GM12878 (cell line): Measurements from ENCODE around the gene LMF2. TPM values are rescaled to one million over a fixed set of nuclear protein-coding genes. Genes with fewer than 3 reads are reported as not detected.

Experiments used
- ATAC-seq: fragments of 200-7000 bp; cut with Tn5 transposase; 3 replicates; pipeline ENCODE4 v1.9.1; 2020; ENCODE audit warnings: mild to moderate bottlenecking, moderate library complexity
- BruUV-seq: library from RNA; stranded (reverse); fragments of 400-500 nt; replicated peaks from 2 replicates; lab custom pipeline; 2021; lab: Mats Ljungman, UMichigan
- CTCF ChIA-PET: fragments of 300-600 bp; sonication (Branson Sonifier 250); formaldehyde crosslinking; extraction: SDS; loops from one replicate; lab custom pipeline; 2021; ENCODE audit warnings: inconsistent platforms; lab: Yijun Ruan, JAX
- POLR2A ChIA-PET: fragments of 350-600 bp; formaldehyde crosslinking; extraction: SDS; loops from one replicate; lab custom pipeline; 2021; ENCODE audit warnings: inconsistent platforms; lab: Charles Lee
- RAD21 ChIA-PET: fragments of 300-600 bp; sonication (Branson Sonifier 250); formaldehyde crosslinking; loops from one replicate; lab custom pipeline; 2023; ENCODE audit warnings: antibody characterized with exemption; ENCODE audit not compliant: unreplicated experiment; lab: Charles Lee
- SMC1A ChIA-PET: fragments of 300-600 bp; sonication (Branson Sonifier 250); formaldehyde crosslinking; loops from one replicate; lab custom pipeline; 2023; ENCODE audit not compliant: unreplicated experiment, uncharacterized antibody; lab: Charles Lee
- DNase-seq: peaks from one replicate; pipeline ENCODE4 v3.0.0-alpha.2; 2011; ENCODE audit warnings: low read depth, low spot score
- FAIRE-seq: peaks from 3 replicates; lab custom pipeline; 2011; peaks lifted over from hg19 to GRCh38; lab: Jason Lieb, UNC
- H2AFZ ChIP-seq: 2 replicates; pipeline ENCODE4 v1.6.0; 2011; ENCODE audit warnings: low read depth, low read length, control low read depth; ENCODE audit not compliant: control insufficient read depth
- H3K27ac ChIP-seq: 2 replicates; pipeline ENCODE4 v1.5.1; 2011; ENCODE audit warnings: control low read depth; ENCODE audit not compliant: control insufficient read depth, insufficient read depth
- H3K27me3 ChIP-seq, 2 experiments: replicated peaks in 1 of 2; 2 replicates each; pipeline versions ENCODE4 v1.6.0 to v1.6.1; 2011; ENCODE audit warnings: low read length in 1 of 2; ENCODE audit not compliant: control insufficient read depth in 2 of 2, insufficient read depth in 2 of 2
- H3K36me3 ChIP-seq, 2 experiments: 2 replicates each; pipeline ENCODE4 v1.5.1; 2011; ENCODE audit warnings: low read length in 1 of 2; ENCODE audit not compliant: control insufficient read depth in 2 of 2, insufficient read depth in 2 of 2
- H3K4me1 ChIP-seq: 2 replicates; pipeline ENCODE4 v1.6.1; 2011; ENCODE audit warnings: mild to moderate bottlenecking, low read length, moderate library complexity, mixed read lengths; ENCODE audit not compliant: control insufficient read depth, insufficient read depth
- H3K4me2 ChIP-seq: 2 replicates; pipeline ENCODE4 v1.6.0; 2011; ENCODE audit warnings: control low read depth; ENCODE audit not compliant: control insufficient read depth, insufficient read depth
- H3K4me3 ChIP-seq: fragments of 200-600 bp; sonication (generic); 2 replicates; pipeline ENCODE4 v1.5.1; 2016
- H3K79me2 ChIP-seq: 2 replicates; pipeline ENCODE4 v1.6.0; 2011; ENCODE audit warnings: low read length; ENCODE audit not compliant: control insufficient read depth, insufficient read depth
- H3K9ac ChIP-seq: 2 replicates; pipeline ENCODE4 v1.8.0; 2011; ENCODE audit warnings: low read length, control low read depth, mixed read lengths; ENCODE audit not compliant: control insufficient read depth, insufficient read depth
- H3K9me3 ChIP-seq: replicated peaks from 3 replicates; pipeline ENCODE4 v1.5.1; 2011; ENCODE audit warnings: mild to moderate bottlenecking, low read length; ENCODE audit not compliant: control insufficient read depth, insufficient read depth
- H4K20me1 ChIP-seq: 2 replicates; pipeline ENCODE4 v1.6.0; 2011; ENCODE audit not compliant: control insufficient read depth, insufficient read depth
- BCL11A ChIP-seq: IDR thresholded peaks from 2 replicates; pipeline ENCODE4 v1.6.1; 2011; ENCODE audit warnings: low read depth, low read length
- BHLHE40 ChIP-seq, 2 experiments: fragments of 450-650 bp in 1 of 2; IDR thresholded peaks; 2 replicates each; pipeline ENCODE4 v1.6.1; 2011 to 2017; ENCODE audit warnings: low read depth in 2 of 2, borderline replicate concordance in 1 of 2, improper control_type of control experiment in 1 of 2, low read length in 1 of 2, mild to moderate bottlenecking in 1 of 2
- EGR1 ChIP-seq, 2 experiments: IDR thresholded peaks; 1 replicate in 1 of 2; 2 replicates in 1 of 2; pipeline ENCODE4 v1.6.1; 2011 to 2012; ENCODE audit warnings: low read depth in 2 of 2, low read length in 2 of 2, borderline replicate concordance in 1 of 2, mild to moderate bottlenecking in 1 of 2, moderate library complexity in 1 of 2
- HDAC2 ChIP-seq: fragments of 200-600 bp; sonication (generic); IDR thresholded peaks from 2 replicates; pipeline ENCODE4 v1.6.1; 2017
- MXI1 ChIP-seq: fragments of 150-350 bp; IDR thresholded peaks from 2 replicates; pipeline ENCODE4 v1.6.1; 2011; ENCODE audit warnings: low read depth, mild to moderate bottlenecking, inconsistent platforms, low read length, improper control_type of control experiment
- NFYB ChIP-seq: IDR thresholded peaks from 2 replicates; pipeline ENCODE4 v1.6.1; 2011; ENCODE audit warnings: low read depth, mild to moderate bottlenecking, low read length, improper control_type of control experiment, moderate library complexity; ENCODE audit not compliant: insufficient read depth
- POU2F2 ChIP-seq: IDR thresholded peaks from 3 replicates; pipeline ENCODE4 v1.6.1; 2011; ENCODE audit warnings: low read depth, mild to moderate bottlenecking, low read length, borderline replicate concordance
- SPI1 ChIP-seq: IDR thresholded peaks from 2 replicates; pipeline ENCODE4 v1.6.1; 2011; ENCODE audit warnings: low read depth, mild to moderate bottlenecking, low read length, moderate library complexity, borderline replicate concordance; ENCODE audit not compliant: insufficient read depth
- ZNF24 ChIP-seq: fragments of 450-650 bp; IDR thresholded peaks from 2 replicates; pipeline ENCODE4 v1.6.1; 2017; ENCODE audit warnings: antibody characterized with exemption, mild to moderate bottlenecking
- WGBS: methylation state at CpG from one replicate; pipeline ENCODE4 v1.1.6; 2016; ENCODE audit warnings: low lambda C conversion rate; ENCODE audit not compliant: insufficient replicate concordance, insufficient coverage; ENCODE audit errors: missing lambda C conversion rate; 5-methylcytosine and 5-hydroxymethylcytosine counted together
- in situ Hi-C: fragments of 300-500 bp; cut with MboI; formaldehyde crosslinking; loops from 9 replicates; pipeline ENCODE4 v1.14.3; 2018; ENCODE audit warnings: mixed read lengths
- intact Hi-C: fragments of 100-400 bp; cut with micrococcal nuclease; formaldehyde crosslinking; loops from one replicate; pipeline ENCODE4 v1.14.2; 2022; ENCODE audit not compliant: unreplicated experiment
- polyA plus RNA-seq, 11 experiments: library from polyadenylated mRNA; depleted of rRNA in 4 of 11; unstranded in 6 of 11; stranded (reverse) in 5 of 11; fragments of >200 nt; fragmentation: Nextera tagmentation in 4 of 11; fragmentation: Illumina TruSeq in 1 of 11; extraction: Ambion mirVana in 4 of 11; extraction: Trizol in 1 of 11; gene quantifications; 1 replicate in 1 of 11; 2 replicates in 10 of 11; pipeline versions ENCODE4 v1.2.1 to v1.2.3, GENCODE V29; 2011 to 2016; ENCODE audit warnings: inconsistent platforms in 2 of 11, missing spikeins in 2 of 11, low read depth in 1 of 11
- total RNA-seq, 4 experiments: library from RNA; depleted of rRNA in 3 of 4; stranded (reverse); fragments of >200 nt in 3 of 4; fragmentation: Illumina TruSeq in 1 of 4; extraction: Trizol in 1 of 4; gene quantifications; 2 replicates each; pipeline versions ENCODE4 v1.2.1 to v1.2.3, GENCODE V29; 2013 to 2021
- TF ChIP-seq, protein P1 (sequence below): fragments of 450-650 bp; IDR thresholded peaks from 2 replicates; pipeline ENCODE4 v1.6.1; 2017; ENCODE audit warnings: low read depth, mild to moderate bottlenecking, moderate library complexity
- TF ChIP-seq, protein P2 (sequence below): IDR thresholded peaks from 2 replicates; pipeline ENCODE4 v1.6.1; 2012; ENCODE audit warnings: low read length, inconsistent platforms
- TF ChIP-seq, protein P3 (sequence below): IDR thresholded peaks from 2 replicates; pipeline ENCODE4 v1.6.1; 2012; ENCODE audit warnings: low read depth, low read length, improper control_type of control experiment

LMF2 gene
- total and polyA plus RNA-seq, 10 of the 15 experiments (the other 5 are each of a cell fraction or from before 2014, with no cell fraction given): 0.08 to 57.5 (median 21.2) TPM

DNA sequence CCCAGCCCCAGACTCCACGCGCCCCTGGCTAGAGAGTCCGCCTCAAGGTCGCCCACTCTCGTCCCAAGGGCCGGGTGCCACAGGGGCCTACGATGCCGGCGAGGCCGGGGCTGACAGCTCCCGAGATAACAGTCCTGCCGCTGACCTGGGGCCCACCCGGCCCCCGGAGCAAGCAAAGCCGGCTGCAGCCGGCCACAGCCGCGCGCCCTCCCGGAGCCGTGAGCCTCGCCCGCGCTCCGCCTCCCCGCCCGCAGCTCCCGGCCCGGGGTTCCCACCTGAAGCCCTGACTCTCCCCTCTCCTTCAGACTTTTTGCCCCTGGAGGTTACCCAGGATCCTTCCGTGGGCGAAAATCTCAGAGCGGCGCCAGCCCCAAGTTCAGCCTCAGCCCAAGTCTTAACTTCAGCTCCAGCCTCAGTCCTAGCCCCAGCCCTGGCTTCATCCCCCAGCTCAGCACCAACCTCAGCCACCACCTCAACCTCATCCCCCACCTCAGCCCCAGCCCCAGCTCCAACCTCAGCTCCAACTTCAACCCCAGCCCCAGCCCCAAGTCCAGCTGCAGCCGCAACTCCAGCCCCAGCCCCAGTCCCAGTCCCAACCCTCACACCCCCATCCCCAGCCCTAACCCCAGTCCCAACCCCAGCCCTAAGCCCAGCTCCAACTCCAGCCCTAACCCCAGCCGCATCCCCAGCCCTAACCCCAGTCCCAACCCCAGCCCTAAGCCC, 39.9 kb upstream of the LMF2 start (continued):
- TF ChIP-seq, protein P1, sequence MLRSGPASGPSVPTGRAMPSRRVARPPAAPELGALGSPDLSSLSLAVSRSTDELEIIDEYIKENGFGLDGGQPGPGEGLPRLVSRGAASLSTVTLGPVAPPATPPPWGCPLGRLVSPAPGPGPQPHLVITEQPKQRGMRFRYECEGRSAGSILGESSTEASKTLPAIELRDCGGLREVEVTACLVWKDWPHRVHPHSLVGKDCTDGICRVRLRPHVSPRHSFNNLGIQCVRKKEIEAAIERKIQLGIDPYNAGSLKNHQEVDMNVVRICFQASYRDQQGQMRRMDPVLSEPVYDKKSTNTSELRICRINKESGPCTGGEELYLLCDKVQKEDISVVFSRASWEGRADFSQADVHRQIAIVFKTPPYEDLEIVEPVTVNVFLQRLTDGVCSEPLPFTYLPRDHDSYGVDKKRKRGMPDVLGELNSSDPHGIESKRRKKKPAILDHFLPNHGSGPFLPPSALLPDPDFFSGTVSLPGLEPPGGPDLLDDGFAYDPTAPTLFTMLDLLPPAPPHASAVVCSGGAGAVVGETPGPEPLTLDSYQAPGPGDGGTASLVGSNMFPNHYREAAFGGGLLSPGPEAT: no peak
- TF ChIP-seq POU2F2 (no peak), MXI1 (no peak), SPI1 (no peak)

DNA sequence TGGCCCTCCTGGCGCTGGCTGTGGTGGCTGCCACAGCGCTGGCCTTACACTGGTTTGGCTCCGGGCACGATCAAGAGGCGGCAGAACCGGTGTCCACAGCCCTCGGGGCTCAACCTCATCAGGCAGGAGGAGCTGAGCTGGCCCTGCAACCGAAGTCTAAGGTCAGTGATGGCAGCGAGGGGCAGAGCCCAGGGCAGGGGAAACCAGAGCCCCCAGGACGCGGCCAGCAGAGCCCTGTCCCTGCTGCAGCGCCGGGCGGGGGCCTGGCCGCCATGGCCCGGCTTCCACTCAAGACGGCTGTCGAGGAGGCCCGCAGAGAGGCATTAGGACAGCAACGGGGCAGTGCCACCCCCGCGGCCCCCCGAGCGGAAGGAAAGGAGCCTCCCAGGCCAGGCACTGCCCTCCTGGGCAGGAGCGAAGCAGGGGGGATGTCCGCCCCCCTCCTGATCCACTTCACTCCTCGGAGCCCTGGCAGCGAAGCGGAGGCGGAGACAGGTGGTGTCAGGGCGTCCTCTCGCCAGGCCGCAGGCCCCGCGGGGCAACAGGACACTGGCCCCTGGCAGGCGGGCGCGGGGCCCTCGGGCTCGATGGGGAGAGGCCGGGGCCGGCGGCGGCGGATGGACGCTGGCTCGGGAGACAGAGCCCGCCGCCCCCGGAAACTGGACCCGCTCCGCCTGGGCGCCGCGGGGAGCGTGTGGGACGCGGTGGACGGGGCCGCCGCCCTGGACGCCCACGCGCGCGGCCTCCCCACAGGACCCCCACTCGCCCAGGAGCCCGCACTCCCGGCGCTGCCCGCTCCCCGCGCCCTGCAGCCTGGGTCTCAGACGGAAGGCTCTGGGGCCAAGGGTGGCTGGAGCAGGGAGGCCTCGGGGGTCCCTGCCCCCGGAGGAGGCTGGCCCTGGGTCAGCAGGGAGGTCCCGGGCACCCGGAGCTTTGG, 39.1 kb upstream of the LMF2 start:
- FAIRE-seq (no peak), DNase-seq (no peak), ATAC-seq (no peak)
- ChIA-PET CTCF (interaction anchor here (0.8 to 2.2 kb wide), 6 partner anchors 17 to 76 kb away, joined by 3 to 9 read pairs (median 6); partner anchors contain the start of genes SCO2 and SYCE3), SMC1A (interaction anchor here (2.0 to 2.4 kb wide), 3 partner anchors 14 to 73 kb away, joined by 4 to 14 read pairs (median 10); partner anchors contain the start of gene SCO2), RAD21 (interaction anchor here (1.9 to 2.1 kb wide), 2 partner anchors 7 to 75 kb away, joined by 7 to 10 read pairs; no protein-coding TSS in a partner anchor), POLR2A (interaction anchor here (0.9 to 2.5 kb wide), 9 partner anchors 8 to 75 kb away, joined by 3 to 15 read pairs (median 10); partner anchors contain the start of genes LMF2, NCAPH2, SCO2 and TYMP)
- Histone ChIP-seq H3K9ac (no peak overlapping the region), H3K27me3 (peaks cover 0 to 1% of the 10 kb centered on the region in 2 experiments; a peak in 1 of 4 replicates), H3K4me1 (peaks cover 36% of the 10 kb centered on the region), H2AFZ (no peak overlapping the region), H3K79me2 (peaks cover 5% of the 10 kb centered on the region), H3K27ac (no peak overlapping the region), H3K4me3 (no peak overlapping the region), H3K4me2 (no peak overlapping the region), H3K36me3 (no peaks in the 10 kb centered on the region), H3K9me3 (no peaks in the 10 kb centered on the region), H4K20me1 (no peaks in the 10 kb centered on the region)
- no TSS peak for BruUV-seq
- WGBS: 94% methylated on average over 68 of the region's 78 CpGs
- in situ Hi-C loops: no loop called here
- intact Hi-C loops: no loop called here
- TF ChIP-seq NFYB (no peak), BCL11A (no peak), HDAC2 (no peak), EGR1 (IDR thresholded peaks at IDR 0.05; ENCODE audit: borderline replicate concordance in 1 of 2, low read depth in 2 of 2, low read length in 2 of 2) (no peak), ZNF24 (no peak), BHLHE40 (IDR thresholded peaks at IDR 0.05; ENCODE audit: borderline replicate concordance in 1 of 2, low read depth in 2 of 2, low read length in 1 of 2) (no peak), MXI1 (no peak)
- TF ChIP-seq, protein P2, sequence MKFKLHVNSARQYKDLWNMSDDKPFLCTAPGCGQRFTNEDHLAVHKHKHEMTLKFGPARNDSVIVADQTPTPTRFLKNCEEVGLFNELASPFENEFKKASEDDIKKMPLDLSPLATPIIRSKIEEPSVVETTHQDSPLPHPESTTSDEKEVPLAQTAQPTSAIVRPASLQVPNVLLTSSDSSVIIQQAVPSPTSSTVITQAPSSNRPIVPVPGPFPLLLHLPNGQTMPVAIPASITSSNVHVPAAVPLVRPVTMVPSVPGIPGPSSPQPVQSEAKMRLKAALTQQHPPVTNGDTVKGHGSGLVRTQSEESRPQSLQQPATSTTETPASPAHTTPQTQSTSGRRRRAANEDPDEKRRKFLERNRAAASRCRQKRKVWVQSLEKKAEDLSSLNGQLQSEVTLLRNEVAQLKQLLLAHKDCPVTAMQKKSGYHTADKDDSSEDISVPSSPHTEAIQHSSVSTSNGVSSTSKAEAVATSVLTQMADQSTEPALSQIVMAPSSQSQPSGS: no peak
- TF ChIP-seq, protein P3, sequence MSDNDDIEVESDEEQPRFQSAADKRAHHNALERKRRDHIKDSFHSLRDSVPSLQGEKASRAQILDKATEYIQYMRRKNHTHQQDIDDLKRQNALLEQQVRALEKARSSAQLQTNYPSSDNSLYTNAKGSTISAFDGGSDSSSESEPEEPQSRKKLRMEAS: no peak
